ENCODE data around the gene KRTAP12-2.

DNA sequence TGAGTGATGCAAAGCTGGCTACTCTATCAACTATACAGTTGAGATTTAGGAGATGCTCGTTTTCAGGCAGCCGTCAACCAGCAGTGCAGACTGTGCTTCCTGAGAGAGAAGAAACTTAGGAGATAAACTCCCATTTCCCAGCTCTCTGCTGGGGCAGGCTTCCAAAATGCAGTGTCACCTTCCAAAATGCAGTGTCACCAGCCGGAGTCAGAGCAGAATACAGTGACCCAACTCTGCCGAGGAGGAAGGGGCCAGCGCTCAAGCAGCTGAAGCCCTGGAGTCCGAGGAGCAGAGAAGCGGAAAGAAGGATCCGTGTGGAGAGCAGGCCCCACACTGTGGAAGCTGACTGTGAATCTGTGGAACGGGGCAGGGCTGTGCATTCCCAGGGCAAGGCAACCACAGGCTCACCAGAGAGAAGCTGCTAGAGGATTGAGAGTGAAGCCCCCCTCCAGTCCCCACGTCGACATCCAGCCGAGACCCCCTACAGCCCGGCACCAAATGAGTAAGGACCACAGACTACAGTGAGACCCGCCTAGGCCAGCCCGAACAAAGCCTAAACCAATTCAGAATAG lies 15.9 kb upstream of the KRTAP12-2 start:
- TF ChIP-seq CTCF (IDR thresholded peaks at IDR 0.05) (no peak), POLR2A (IDR thresholded peaks at IDR 0.05) (no peak), POLR2AphosphoS5 (IDR thresholded peaks at IDR 0.05) (no peak)

Data from prostate gland (tissue), 2 donors.